HCEC 1CT (cell line): ENCODE measurements around the gene SERPINA1.
A peak's percentile ranks its signal among the peaks of the same experiment; 100 is the strongest.

ENCODE experiments used
- DNase-seq: peaks from one replicate; pipeline ENCODE4 v3.0.0-alpha.2; 2017

The SERPINA1 gene

GRCh38 chr14:94397289-94398181 is 9.1 kb upstream of the SERPINA1 start:
- no peak for DNase-seq

GRCh38 chr14:94396628-94397225 is 8.3 kb upstream of the SERPINA1 start:
- DNase-seq, result no peak

- no peak for DNase-seq
These were observed 7.6 kb upstream of the SERPINA1 start for GRCh38 chr14:94395888-94396574.

GRCh38 chr14:94395282-94395887 is 7.0 kb upstream of the SERPINA1 start:
- no peak for DNase-seq

- no peak for DNase-seq
These were observed 6.3 kb upstream of the SERPINA1 start for GRCh38 chr14:94394581-94395207.

GRCh38 chr14:94394025-94394493 is 5.7 kb upstream of the SERPINA1 start:
- DNase-seq, result no peak

GRCh38 chr14:94393474-94393873 is 5.1 kb upstream of the SERPINA1 start:
- no peak for DNase-seq

- DNase-seq, result peak; percentile 55
These were observed 4.1 kb upstream of the SERPINA1 start for GRCh38 chr14:94392510-94392935.

GRCh38 chr14:94391281-94391975 is 3.0 kb upstream of the SERPINA1 start:
- no peak for DNase-seq

GRCh38 chr14:94390372-94391086 is 2.1 kb upstream of the SERPINA1 start:
- no peak for DNase-seq

GRCh38 chr14:94389731-94390371 is 1.4 kb upstream of the SERPINA1 start:
- DNase-seq, result no peak

GRCh38 chr14:94389104-94389469 is 685 bp upstream of the SERPINA1 start:
- DNase-seq, result no peak

- DNase-seq, result no peak
These were observed 397 bp downstream of the SERPINA1 start for GRCh38 chr14:94388027-94388383.

- DNase-seq, result no peak
These were observed 1.1 kb downstream of the SERPINA1 start for GRCh38 chr14:94387051-94388026.

GRCh38 chr14:94386085-94387031 is 2.0 kb downstream of the SERPINA1 start:
- DNase-seq, result no peak

- no peak for DNase-seq
These were observed 2.8 kb downstream of the SERPINA1 start for GRCh38 chr14:94385553-94386057.

- no peak for DNase-seq
These were observed 4.1 kb downstream of the SERPINA1 start for GRCh38 chr14:94384342-94384741.

- DNase-seq, result no peak
These were observed 4.6 kb downstream of the SERPINA1 start for GRCh38 chr14:94383777-94384176.
